ENCODE measurements around the gene TBC1D22A.

Gene TBC1D22A

GRCh38 chr22:47125603-47126002 is 363.2 kb downstream of the TBC1D22A start:
- H3K27me3 ChIP-seq (replicated peaks; ENCODE audit: control insufficient read depth, insufficient read depth, low read length): no peaks in the 10 kb centered on the region
- H3K4me3 ChIP-seq (ENCODE audit: low read length): no peak overlapping the region
- no peak for DNase-seq (ENCODE audit: low read depth)
- no peak overlapping the region for H3K9ac ChIP-seq (ENCODE audit: low read length)
- no peaks in the 10 kb centered on the region for H3K4me1 ChIP-seq (ENCODE audit: control insufficient read depth, insufficient read depth, low read length)
- no peaks in the 10 kb centered on the region for H3K9me3 ChIP-seq (ENCODE audit: control insufficient read depth, low read length)
- H3K36me3 ChIP-seq (ENCODE audit: control insufficient read depth, insufficient read depth, low read length, severe bottlenecking): no peaks in the 10 kb centered on the region

GRCh38 chr22:47126344-47126811 is 363.9 kb downstream of the TBC1D22A start:
- no peak for DNase-seq (ENCODE audit: low read depth)

GRCh38 chr22:47127441-47127871 is 365.0 kb downstream of the TBC1D22A start:
- H3K27me3 ChIP-seq (replicated peaks; ENCODE audit: control insufficient read depth, insufficient read depth, low read length): no peaks in the 10 kb centered on the region
- no peak overlapping the region for H3K9ac ChIP-seq (ENCODE audit: low read length)
- no peaks in the 10 kb centered on the region for H3K9me3 ChIP-seq (ENCODE audit: control insufficient read depth, low read length)
- no peaks in the 10 kb centered on the region for H3K4me1 ChIP-seq (ENCODE audit: control insufficient read depth, insufficient read depth, low read length)
- H3K4me3 ChIP-seq (ENCODE audit: low read length): no peak overlapping the region
- no peak for DNase-seq (ENCODE audit: low read depth)
- no peaks in the 10 kb centered on the region for H3K36me3 ChIP-seq (ENCODE audit: control insufficient read depth, insufficient read depth, low read length, severe bottlenecking)

More at GRCh38 chr22:47126344-47126811, 363.9 kb downstream of the TBC1D22A start:
- Histone ChIP-seq H3K4me3 (ENCODE audit: low read length) (no peak overlapping the region), H3K27me3 (replicated peaks; ENCODE audit: control insufficient read depth, insufficient read depth, low read length) (no peaks in the 10 kb centered on the region), H3K4me1 (ENCODE audit: control insufficient read depth, insufficient read depth, low read length) (no peaks in the 10 kb centered on the region), H3K9me3 (ENCODE audit: control insufficient read depth, low read length) (no peaks in the 10 kb centered on the region), H3K9ac (ENCODE audit: low read length) (no peak overlapping the region), H3K36me3 (ENCODE audit: control insufficient read depth, insufficient read depth, low read length, severe bottlenecking) (no peaks in the 10 kb centered on the region)

- Histone ChIP-seq H3K9me3 (ENCODE audit: control insufficient read depth, low read length) (no peaks in the 10 kb centered on the region), H3K27me3 (replicated peaks; ENCODE audit: control insufficient read depth, insufficient read depth, low read length) (no peaks in the 10 kb centered on the region), H3K9ac (ENCODE audit: low read length) (no peak overlapping the region), H3K36me3 (ENCODE audit: control insufficient read depth, insufficient read depth, low read length, severe bottlenecking) (no peaks in the 10 kb centered on the region), H3K4me3 (ENCODE audit: low read length) (no peak overlapping the region), H3K4me1 (ENCODE audit: control insufficient read depth, insufficient read depth, low read length) (no peaks in the 10 kb centered on the region)
- no peak for DNase-seq (ENCODE audit: low read depth)
Measured at GRCh38 chr22:47128216-47128615, 365.8 kb downstream of the TBC1D22A start.

- DNase-seq (ENCODE audit: low read depth): no peak
- Histone ChIP-seq H3K9ac (ENCODE audit: low read length) (no peak overlapping the region), H3K27me3 (replicated peaks; ENCODE audit: control insufficient read depth, insufficient read depth, low read length) (no peaks in the 10 kb centered on the region), H3K4me3 (ENCODE audit: low read length) (no peak overlapping the region), H3K36me3 (ENCODE audit: control insufficient read depth, insufficient read depth, low read length, severe bottlenecking) (no peaks in the 10 kb centered on the region), H3K9me3 (ENCODE audit: control insufficient read depth, low read length) (no peaks in the 10 kb centered on the region), H3K4me1 (ENCODE audit: control insufficient read depth, insufficient read depth, low read length) (no peaks in the 10 kb centered on the region)
Measured at GRCh38 chr22:47128622-47129215, 366.3 kb downstream of the TBC1D22A start.

- no peak for DNase-seq (ENCODE audit: low read depth)
- H3K27me3 ChIP-seq (replicated peaks; ENCODE audit: control insufficient read depth, insufficient read depth, low read length): no peaks in the 10 kb centered on the region
- no peaks in the 10 kb centered on the region for H3K36me3 ChIP-seq (ENCODE audit: control insufficient read depth, insufficient read depth, low read length, severe bottlenecking)
- H3K9me3 ChIP-seq (ENCODE audit: control insufficient read depth, low read length): no peaks in the 10 kb centered on the region
- no peak overlapping the region for H3K4me3 ChIP-seq (ENCODE audit: low read length)
- H3K9ac ChIP-seq (ENCODE audit: low read length): no peak overlapping the region
- no peaks in the 10 kb centered on the region for H3K4me1 ChIP-seq (ENCODE audit: control insufficient read depth, insufficient read depth, low read length)
Measured at GRCh38 chr22:47129902-47130635, 367.6 kb downstream of the TBC1D22A start.

- no peaks in the 10 kb centered on the region for H3K4me1 ChIP-seq (ENCODE audit: control insufficient read depth, insufficient read depth, low read length)
- no peaks in the 10 kb centered on the region for H3K27me3 ChIP-seq (replicated peaks; ENCODE audit: control insufficient read depth, insufficient read depth, low read length)
- no peak overlapping the region for H3K4me3 ChIP-seq (ENCODE audit: low read length)
- no peak overlapping the region for H3K9ac ChIP-seq (ENCODE audit: low read length)
- no peak for DNase-seq (ENCODE audit: low read depth)
- no peaks in the 10 kb centered on the region for H3K9me3 ChIP-seq (ENCODE audit: control insufficient read depth, low read length)
- no peaks in the 10 kb centered on the region for H3K36me3 ChIP-seq (ENCODE audit: control insufficient read depth, insufficient read depth, low read length, severe bottlenecking)
Measured at GRCh38 chr22:47130883-47131631, 368.6 kb downstream of the TBC1D22A start.

- H3K9ac ChIP-seq (ENCODE audit: low read length): no peak overlapping the region
- no peak overlapping the region for H3K4me3 ChIP-seq (ENCODE audit: low read length)
- H3K27me3 ChIP-seq (replicated peaks; ENCODE audit: control insufficient read depth, insufficient read depth, low read length): no peaks in the 10 kb centered on the region
- H3K36me3 ChIP-seq (ENCODE audit: control insufficient read depth, insufficient read depth, low read length, severe bottlenecking): no peaks in the 10 kb centered on the region
- no peaks in the 10 kb centered on the region for H3K9me3 ChIP-seq (ENCODE audit: control insufficient read depth, low read length)
- H3K4me1 ChIP-seq (ENCODE audit: control insufficient read depth, insufficient read depth, low read length): no peaks in the 10 kb centered on the region
- no peak for DNase-seq (ENCODE audit: low read depth)
Measured at GRCh38 chr22:47131632-47132427, 369.4 kb downstream of the TBC1D22A start.

GRCh38 chr22:47132428-47132825 is 370.0 kb downstream of the TBC1D22A start:
- Histone ChIP-seq H3K4me1 (ENCODE audit: control insufficient read depth, insufficient read depth, low read length) (no peaks in the 10 kb centered on the region), H3K4me3 (ENCODE audit: low read length) (no peak overlapping the region), H3K9me3 (ENCODE audit: control insufficient read depth, low read length) (no peaks in the 10 kb centered on the region), H3K9ac (ENCODE audit: low read length) (no peak overlapping the region), H3K27me3 (replicated peaks; ENCODE audit: control insufficient read depth, insufficient read depth, low read length) (no peaks in the 10 kb centered on the region), H3K36me3 (ENCODE audit: control insufficient read depth, insufficient read depth, low read length, severe bottlenecking) (no peaks in the 10 kb centered on the region)
- no peak for DNase-seq (ENCODE audit: low read depth)

GRCh38 chr22:47133061-47133969 is 370.9 kb downstream of the TBC1D22A start:
- H3K4me3 ChIP-seq (ENCODE audit: low read length): no peak overlapping the region
- H3K27me3 ChIP-seq (replicated peaks; ENCODE audit: control insufficient read depth, insufficient read depth, low read length): no peaks in the 10 kb centered on the region
- no peaks in the 10 kb centered on the region for H3K9me3 ChIP-seq (ENCODE audit: control insufficient read depth, low read length)
- no peaks in the 10 kb centered on the region for H3K4me1 ChIP-seq (ENCODE audit: control insufficient read depth, insufficient read depth, low read length)
- peak; percentile 4 for DNase-seq (ENCODE audit: low read depth)
- H3K9ac ChIP-seq (ENCODE audit: low read length): no peak overlapping the region
- no peaks in the 10 kb centered on the region for H3K36me3 ChIP-seq (ENCODE audit: control insufficient read depth, insufficient read depth, low read length, severe bottlenecking)

Data from adipocyte (in vitro differentiated cells).